GM18520 (cell line): ENCODE data around the gene RAB43.

Experiments
- ATAC-seq: cut with Tn5 transposase; IDR thresholded peaks from one replicate; pipeline ENCODE4 v1.9.1; 2021; ENCODE audit not compliant: unreplicated experiment

RAB43 gene

DNA sequence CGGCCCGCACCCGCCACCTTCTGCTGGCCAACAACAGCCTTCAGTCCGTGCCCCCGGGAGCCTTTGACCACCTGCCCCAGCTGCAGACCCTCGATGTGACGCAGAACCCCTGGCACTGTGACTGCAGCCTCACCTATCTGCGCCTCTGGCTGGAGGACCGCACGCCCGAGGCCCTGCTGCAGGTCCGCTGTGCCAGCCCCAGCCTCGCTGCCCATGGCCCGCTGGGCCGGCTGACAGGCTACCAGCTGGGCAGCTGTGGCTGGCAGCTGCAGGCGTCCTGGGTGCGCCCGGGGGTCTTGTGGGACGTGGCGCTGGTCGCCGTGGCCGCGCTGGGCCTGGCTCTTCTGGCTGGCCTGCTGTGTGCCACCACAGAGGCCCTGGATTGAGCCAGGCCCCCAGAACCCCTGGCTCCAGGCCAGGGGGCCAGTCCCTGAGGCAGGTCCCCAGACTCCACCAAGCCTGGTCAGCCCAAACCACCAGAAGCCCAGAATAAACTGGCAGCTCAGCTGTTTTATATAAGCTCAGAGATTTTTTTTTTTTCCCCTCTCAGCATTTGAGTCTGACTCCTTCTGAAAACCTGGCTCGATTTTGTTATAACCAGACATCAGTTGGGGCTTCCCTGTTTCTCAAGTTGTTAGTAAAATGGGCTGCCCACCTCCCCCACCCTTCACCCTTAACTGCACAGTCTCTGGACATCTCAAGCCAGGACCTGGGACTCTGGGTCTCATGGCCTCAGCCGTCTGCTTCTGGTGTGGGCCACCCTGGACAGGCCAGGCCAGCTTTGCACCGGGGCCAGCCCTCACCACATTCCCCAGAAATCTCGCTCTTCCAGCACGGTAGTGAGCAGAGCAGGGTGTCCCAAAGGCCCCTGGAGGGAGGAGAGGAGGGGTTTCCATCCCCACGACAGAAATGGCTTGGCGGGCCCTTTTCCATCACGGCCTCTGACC is 59.4 kb downstream of the RAB43 start:
- no peak for ATAC-seq

DNA sequence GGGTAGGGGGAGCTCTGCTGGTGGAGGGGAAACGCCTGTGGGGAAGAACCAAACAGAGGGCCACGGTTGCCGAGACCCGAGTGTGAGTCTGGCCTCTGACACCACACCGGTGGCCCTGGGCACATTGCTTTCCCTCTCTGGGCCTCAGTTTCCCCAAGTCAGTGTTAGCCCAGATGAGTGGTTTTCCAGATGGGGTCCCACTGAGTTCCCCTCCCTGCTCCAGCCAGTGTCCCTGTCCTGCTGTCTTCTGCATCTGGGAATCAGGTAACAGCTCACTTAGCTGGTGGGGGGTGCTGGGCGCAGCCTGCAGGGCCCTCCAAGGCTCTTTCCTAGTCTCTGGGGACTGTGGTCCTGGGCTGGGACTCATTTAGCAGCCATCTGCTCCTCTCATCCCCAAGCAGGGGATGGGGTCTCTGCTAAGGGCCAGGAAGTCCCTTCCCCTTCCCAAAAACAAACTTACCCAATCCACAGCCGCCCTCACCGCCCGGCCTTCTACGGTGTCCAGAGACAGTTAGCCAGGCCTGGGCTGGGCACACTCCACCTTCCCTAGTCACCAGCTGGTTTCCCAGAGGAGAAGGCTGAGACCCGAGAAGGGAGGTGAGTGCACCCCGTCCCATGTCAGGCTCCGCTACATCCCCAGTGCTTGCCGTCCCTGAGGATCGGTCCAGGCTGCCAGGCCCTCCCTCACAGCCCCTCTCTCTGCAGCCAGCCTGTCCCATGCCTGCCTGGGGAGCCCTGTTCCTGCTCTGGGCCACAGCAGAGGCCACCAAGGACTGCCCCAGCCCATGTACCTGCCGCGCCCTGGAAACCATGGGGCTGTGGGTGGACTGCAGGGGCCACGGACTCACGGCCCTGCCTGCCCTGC is 60.3 kb downstream of the RAB43 start:
- ATAC-seq = no peak

DNA sequence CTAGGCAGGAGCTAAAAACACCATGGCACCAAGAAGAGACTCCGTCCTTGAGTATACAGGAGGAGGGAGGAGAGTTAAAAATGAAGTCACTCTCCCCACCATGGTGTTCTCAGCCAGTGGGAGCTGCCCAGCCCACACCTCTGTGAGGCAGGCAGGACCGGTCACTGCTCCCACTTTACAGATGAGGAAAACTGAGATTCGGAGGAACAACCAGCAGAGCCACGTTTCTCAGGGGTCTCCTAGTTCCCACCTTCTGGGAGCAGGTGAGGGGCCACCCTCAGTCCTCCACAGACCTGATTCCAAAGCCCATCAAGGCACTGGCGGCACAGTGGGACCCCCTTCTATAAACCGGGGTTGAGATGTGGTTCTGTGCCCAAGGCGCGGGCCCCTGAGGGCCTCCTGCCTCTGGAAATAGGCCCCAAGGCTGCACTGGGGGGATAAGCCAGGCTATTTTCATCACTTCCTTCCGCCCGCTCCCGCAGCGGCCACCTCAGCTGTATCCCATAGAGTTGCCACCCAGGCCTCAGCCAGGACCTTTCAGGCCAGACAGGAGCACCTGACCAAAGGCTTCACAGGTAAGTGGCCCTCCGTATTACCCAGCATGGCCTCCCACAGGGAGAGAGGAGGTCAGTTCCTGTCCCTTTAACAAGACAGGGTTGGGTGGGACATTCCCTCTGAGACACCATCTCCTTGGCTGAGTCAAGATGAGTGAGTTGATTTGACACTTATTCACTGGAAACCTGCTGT is 61.2 kb downstream of the RAB43 start, which contains the start of gene GP9:
GP9 (plus strand) TSS at position 504 of the 747 bp plus-strand sequence. CDS start 961 bp downstream, outside the sequence.
- ATAC-seq = no peak

DNA sequence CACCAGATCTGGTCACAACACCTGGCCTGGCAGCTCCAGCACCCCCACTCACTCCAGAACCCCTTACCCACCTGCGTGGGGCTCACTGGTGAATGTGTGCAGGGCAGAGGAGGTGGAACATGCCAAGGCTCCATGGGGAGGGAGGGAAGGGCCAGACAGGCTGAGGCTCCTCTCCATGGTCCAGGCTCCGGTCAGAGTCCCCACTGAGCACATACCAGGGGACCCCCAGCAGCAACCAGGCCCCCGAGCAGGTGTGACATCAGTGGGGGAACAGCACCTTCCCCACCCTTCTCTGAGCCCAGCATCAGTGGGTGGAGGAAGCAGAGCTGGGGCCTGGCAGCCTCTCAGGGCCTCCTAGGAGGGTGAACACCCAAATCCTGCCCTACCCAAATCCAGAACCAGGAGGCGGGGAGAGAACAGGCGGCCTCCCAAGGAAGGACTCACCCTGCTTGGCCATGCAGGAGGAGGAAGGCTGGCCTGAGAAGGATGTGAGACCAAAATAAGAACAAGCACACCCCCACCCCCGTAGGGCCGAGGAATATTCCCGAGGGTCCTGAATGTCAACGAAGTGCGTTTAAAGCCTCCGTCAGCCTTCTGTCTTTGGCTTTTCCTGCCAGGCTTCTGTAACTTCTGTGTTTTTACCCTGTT is 62.2 kb downstream of the RAB43 start:
- ATAC-seq = no peak

DNA sequence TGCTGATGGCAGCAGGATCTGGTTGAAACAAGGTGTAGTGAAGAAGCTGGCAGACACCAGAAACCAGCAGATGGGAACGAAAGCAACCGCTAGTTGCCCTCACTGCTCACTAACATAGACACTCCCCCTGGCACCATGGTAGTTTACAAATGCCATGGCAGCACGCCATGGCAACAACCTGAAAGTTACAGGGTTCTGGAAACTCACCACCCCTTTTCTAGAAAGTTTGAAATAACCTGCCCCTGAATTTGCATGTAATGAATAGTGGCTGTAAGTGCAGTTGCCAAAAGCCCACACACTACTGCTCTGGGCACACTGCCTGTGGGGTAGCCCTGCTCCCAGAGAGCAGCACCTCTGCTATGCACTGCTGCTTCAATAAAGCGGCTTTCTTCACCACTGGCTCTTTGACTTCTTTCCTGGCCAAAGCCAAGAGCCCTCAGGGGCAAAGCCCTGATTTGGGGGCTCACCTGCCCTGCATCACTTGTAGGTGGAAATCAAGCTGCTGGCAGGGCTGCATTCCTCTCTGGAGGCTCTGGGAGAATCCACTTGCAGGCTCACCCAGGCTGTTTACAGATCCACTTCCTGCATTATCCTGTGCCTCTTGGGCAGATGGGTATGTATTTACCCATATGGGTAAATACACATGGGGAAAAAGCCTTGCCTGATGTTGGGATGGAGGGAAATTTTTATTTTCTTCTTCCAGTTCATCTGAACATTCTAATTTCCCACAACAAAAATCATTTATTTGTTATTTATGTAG is 63.0 kb downstream of the RAB43 start:
- ATAC-seq = peak; percentile 83

DNA sequence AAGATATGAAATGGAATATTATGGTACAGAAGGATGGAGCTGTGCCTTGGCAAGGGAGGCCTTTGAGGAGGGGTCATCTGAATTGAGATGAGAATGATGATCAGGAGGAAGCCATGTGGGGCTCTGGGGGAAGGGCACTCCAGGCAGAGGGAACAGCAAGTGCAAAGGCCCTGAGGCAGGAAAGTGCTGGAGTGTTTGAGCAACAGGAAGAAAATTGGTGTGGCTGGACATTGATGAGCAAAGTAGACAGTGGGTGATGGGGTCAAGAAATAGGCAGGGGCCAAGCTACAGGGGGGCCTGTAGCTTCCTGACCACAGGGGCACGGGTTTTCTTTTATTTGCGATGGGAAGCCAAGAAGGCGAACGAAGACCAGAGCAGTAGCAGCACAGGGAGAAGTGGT is 64.4 kb downstream of the RAB43 start:
- ATAC-seq = no peak

DNA sequence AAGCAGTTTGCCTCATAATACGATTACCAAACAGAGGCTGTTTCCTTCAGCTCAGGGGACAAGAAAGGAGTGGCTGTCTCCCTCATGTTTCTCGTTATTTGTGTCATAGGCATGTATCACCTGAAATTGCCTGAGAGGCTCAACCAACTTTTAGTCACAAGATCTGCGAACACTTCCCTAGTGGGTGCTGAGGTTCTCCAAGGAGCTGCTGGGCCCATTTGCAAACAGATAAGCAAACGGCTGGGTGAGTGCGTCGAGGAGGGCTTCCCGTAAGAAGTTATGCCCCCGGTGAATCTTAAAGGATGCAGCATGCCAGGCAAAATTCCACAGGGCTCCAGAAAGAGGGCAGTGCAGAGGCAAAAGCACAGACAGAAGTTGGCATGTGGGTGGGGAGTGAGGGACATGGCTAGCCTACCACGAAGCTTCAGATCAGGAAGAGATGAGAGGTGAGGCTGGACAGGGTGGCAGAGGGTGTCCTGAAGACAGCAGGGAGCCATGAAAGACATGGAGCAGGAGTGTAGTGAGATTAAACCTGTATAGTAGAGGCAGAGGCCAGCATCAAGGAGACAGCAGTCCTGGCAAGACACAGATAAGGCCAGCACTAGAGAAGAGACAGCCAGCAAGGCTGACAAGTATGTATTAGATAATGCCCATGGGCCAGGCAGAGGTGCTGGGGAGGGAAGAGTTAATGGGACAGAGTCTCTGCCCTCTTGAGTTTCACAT is 65.0 kb downstream of the RAB43 start:
- ATAC-seq = no peak

DNA sequence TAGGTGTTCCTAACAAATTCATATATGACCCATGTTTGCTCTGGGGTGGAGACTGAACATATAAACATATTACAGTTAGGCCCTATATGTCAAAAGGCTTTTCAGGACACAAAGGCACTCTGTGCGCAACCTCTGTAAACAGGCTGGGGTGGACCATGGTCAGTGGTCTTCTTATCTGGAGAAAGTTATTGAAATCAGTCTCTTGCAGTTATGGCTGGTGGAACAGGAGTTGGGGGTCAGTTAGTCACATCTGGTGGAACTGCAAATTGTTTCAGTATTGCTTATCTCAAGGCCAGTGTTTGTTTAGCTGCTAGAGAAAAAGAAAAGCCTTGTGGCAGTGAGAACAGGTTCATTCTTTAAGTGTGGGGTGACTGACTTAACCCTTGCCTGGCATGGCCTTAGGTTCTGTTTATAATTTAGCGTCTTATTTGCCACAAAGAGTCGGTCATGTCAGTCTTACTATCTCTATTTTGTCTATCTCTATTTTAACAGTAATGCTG is 66.9 kb downstream of the RAB43 start:
- ATAC-seq = no peak

DNA sequence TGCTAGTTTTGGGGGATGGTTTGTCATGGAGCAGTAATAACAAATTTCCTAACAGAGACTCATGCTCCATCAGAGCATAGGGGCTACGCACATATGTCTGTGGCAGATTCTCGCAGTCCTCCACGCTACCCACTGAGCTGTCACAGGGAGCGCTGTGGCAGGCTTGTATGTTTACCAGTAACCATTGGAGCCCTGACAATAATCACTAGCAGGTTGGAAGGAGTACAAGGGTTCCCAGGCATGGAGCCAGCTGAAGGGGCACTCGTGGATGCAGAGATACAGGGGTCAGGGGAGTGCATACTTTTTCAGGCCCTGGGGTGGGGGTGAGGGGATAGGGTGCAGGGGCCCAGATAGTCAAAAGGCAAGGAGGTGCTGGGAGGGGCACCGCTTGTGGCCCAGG is 68.9 kb downstream of the RAB43 start:
- ATAC-seq = no peak

DNA sequence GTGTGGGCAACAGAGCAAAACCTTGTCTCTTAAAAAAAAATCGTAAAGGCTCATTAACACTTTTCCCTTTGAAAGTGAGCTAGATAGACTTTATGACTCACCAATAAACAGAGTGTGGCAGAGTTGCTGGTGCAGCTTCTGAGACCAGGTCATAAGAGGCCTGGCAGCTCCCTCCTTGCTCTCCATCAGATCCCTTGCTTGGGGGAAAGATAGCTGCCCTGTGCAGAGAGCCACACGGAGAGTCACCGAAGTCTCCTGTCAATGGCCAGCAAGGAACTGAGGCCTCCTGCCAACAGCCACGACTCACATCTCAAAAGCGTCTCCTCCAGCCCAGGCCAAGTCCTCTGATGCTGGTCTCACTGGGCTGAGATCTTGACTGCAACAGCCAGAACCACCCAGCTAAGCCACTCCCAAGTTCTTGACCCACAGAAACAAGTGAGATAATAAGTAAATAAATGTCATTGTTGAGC is 69.7 kb downstream of the RAB43 start:
- ATAC-seq = no peak

DNA sequence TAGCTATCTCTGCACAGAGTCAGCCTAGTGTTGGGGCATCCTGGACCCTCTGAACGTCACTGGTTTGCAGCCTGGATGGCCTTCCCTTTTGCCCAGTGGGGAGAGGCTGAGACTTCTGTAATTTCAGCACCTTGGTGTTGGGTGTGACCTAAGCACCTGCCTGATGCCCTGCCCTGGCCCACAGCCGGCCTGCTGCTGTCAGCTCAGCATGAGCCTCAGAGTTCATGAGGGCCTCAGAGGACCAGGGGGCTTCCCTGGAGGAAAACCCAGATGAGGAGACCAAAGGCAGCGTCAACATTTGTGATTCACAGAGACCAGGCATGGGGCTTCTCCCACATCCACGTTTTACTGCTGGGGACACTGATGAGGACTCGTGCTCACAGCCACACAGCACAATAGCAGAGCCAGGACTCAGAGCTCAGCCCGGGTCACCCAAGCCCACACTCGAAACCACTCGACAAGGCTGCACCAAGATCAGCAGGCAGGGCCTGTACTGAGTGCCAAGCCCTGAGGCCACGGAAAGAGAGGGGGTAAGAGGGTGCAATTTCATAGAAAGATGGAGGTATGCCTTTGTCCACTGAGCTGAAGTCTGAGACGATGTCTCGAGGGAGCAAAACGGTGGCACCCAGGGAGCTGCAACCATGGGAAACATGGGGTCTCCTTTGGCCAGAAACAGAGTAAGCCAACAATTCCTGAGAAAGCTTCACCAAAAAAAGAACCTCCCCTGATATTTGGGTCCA is 70.9 kb downstream of the RAB43 start:
- ATAC-seq = no peak

DNA sequence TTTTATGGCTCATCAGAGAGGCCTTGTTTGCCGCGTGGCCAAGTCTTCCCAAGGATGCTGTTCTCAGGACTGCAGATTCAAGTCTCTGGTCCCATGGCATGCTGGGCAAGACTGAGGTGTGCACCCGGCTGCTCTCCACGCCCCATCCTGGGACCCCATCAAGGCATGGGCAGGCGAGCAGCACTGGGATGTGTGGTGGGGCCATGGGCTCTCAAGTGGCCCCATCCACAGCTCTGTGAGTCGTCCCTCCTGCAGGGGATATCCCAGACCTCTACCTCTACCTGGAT is 74.1 kb downstream of the RAB43 start:
- no peak for ATAC-seq

DNA sequence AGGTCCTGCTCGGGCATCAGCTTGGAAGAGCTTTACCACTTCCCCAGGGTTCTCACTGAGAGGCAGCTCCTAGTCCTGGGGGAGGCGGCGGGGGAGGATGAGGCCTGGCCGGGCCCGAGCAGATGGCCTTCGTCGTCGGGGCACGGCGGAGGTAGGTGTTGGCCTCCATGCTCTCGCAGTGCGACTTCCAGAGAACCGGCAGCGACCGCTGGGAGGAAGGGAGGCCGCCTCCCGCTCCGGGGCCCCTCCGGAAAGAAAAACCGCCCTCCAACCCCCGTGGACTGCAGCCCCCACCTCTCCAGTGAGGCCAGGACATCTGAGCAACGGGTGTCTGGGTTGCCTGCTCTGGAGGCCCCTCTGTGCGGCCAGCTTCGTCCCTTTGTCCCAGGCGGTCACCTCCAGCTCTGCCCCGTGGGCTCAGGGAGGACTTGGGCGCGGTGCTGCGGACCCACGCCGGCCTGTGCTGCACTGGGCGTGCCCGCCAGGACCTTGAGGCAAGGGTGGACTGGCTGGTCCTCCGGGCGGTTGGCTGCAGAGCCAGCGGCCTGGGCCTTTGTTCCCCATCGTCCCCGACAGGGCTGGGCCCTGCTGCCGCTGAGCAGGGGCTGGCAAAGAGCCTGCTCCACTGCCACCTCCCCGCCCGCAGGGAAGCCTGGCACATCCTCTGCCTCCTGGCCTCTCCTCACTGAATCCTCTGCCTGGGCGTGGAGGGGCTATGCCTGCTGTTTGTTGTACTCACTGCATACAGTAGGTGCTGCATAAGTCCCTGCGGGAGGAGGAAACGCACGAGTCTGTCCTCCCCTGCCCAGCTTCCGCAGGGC is 74.7 kb downstream of the RAB43 start:
- no peak for ATAC-seq

DNA sequence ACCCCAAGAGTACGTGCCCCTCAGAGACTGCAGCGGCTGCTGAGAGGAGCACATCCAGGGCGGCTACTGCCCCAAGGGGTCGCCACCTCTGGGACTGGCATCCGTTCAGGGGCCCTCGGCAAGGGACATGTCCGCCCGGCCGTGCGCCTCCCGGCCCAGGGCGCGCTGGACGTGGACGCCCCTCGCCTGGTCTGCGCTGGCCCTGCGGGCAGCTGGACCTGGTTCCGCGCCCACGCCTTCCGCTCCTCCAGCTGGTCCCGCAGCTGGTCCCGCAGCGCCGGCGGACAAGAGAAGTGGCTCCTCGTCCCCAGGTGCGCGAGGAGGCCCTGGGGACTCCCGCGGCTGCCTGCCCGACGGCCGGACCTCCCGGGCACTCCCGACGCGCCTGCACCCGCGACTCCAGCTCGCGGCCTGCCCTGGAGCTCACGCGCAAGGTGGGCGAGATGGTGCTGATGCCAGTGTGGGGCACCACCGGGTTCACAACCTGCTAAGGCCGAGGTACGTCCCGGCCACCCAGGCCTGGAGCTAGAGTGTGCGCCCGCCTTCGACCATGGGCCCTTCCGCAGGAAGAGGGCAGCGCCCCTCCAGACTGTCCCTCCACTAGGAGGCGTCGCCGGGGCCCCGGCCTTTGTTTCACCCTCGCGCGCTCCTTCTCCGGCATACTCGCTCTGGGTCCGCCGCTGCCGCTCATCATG is 75.4 kb downstream of the RAB43 start:
- no peak for ATAC-seq

DNA sequence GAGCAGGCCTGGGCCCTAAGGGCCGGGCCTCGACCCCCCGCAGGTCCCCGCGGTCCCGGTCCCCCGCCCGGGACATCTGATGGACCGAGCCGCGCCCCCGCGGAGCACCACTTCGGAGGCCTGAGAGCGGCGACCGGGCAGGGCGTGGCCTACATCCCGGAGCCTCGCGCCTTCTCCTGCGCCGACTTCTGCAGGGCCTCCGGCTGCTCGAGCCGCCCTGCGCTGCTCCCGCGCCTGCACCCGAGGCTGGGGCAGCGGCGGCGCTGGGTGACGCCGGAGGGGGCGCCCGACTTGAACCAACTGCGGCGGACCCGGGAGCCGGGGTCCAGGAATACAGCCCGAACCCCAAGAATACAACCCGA is 75.9 kb downstream of the RAB43 start:
- ATAC-seq = no peak

DNA sequence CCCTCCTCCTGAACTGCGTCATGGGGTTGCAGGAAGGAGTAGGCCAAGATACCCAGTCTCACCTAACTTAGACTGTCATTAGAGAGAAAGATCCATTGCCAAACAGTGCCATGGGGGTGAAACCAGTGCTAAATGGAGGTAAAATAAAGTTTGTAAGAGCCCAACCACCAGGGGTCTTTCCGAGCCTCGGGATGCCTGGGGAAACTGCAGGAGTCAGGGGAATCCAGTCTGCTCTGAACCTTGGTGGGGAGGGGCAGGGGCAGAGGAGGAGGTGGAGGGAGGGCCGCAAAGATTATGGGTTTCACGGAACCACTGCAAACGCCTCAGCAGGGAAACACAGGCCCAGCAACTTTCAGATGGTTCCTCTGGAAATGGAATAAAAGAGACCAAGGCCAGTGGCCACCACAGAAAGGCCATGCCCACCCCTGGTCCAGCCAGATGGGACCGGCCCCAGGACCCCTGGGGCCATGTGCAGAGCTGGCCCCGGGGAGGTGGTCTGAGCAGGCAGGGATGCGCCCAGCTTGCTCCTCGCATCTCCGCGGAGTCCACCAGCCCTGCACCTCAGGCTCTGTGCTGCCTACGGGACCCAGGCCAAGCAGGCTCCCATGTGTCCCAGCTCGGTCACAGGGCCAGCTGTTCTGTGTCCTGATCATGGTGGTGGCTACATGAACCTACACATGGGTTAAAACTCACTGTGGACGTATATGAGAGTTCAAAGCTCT is 80.9 kb downstream of the RAB43 start:
- ATAC-seq = no peak

DNA sequence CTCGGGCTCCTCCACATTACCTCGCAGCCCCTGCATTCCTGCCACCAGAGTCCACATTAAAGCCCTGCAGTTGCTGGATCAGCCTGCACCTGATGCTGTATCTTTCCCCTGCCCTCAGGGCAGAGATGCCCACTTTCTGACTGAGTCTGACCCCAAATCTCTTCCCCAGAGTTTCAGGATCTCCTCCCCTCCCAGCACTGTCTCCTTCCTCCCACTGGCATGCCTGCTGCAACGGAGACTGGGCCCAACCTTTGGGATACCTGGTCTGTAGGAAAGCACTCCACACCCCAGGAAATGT is 81.6 kb downstream of the RAB43 start:
- no peak for ATAC-seq
